K562 (cell line): ENCODE measurements around the gene COPG2. TPM values are rescaled to one million over a fixed set of nuclear protein-coding genes. Genes with fewer than 3 reads are reported as not detected.

Experiments used
- ATF3 ChIP-seq, 2 experiments: fragments of 450-650 bp in 1 of 2; sonication (generic) in 1 of 2; formaldehyde crosslinking in 1 of 2; IDR thresholded peaks in 1 of 2; conservative IDR thresholded peaks in 1 of 2; 2 replicates each; pipeline versions ENCODE4 v1.6.1 to v1.8.1; 2016 to 2023; ENCODE audit warnings: mild to moderate bottlenecking in 2 of 2, moderate library complexity in 2 of 2, inconsistent platforms in 1 of 2, missing genetic modification reagents in 1 of 2
- E2F6 ChIP-seq, 2 experiments: IDR thresholded peaks; 2 replicates each; pipeline ENCODE4 v1.6.1; 2011; ENCODE audit warnings: borderline replicate concordance in 1 of 2, control low read depth in 1 of 2, low read depth in 1 of 2, low read length in 1 of 2, mild to moderate bottlenecking in 1 of 2, mixed read lengths in 1 of 2, moderate library complexity in 1 of 2; ENCODE audit not compliant: insufficient read depth in 1 of 2, insufficient read length in 1 of 2, poor library complexity in 1 of 2, severe bottlenecking in 1 of 2; ENCODE audit errors: extremely low read depth in 1 of 2
- ELF1 ChIP-seq: fragments of 200-800 bp; sonication (Bioruptor generic); IDR thresholded peaks from 2 replicates; pipeline ENCODE4 v1.6.1; 2016; ENCODE audit warnings: missing genetic modification characterization, missing compliant biosample characterization
- MNT ChIP-seq, 2 experiments: fragments of 450-650 bp; conservative IDR thresholded peaks; 2 replicates each; pipeline ENCODE4 v1.6.1; 2017; ENCODE audit warnings: mild to moderate bottlenecking in 2 of 2, moderate library complexity in 2 of 2
- NBN ChIP-seq: fragments of 450-650 bp; IDR thresholded peaks from 2 replicates; pipeline ENCODE4 v1.6.1; 2016; ENCODE audit warnings: low read depth, mild to moderate bottlenecking
- SIRT6 ChIP-seq: IDR thresholded peaks from one replicate; pipeline ENCODE4 v1.6.1; 2012; ENCODE audit warnings: low read depth, mild to moderate bottlenecking, control low read depth, inconsistent platforms, low read length, moderate library complexity
- TFAP4 ChIP-seq: sonication (generic); formaldehyde crosslinking; IDR thresholded peaks from 2 replicates; pipeline ENCODE4 v1.8.0; 2022; ENCODE audit warnings: missing genetic modification reagents, mild to moderate bottlenecking, moderate library complexity, borderline replicate concordance
- polyA plus RNA-seq, 8 experiments: library from polyadenylated mRNA; depleted of rRNA in 4 of 8; stranded (reverse) in 5 of 8; unstranded in 3 of 8; fragments of >200 nt; fragmentation: Nextera tagmentation in 2 of 8; fragmentation: Illumina TruSeq in 1 of 8; extraction: Ambion mirVana in 2 of 8; extraction: Trizol in 1 of 8; gene quantifications; 2 replicates each; pipeline versions ENCODE4 v1.2.1 to v1.2.3, GENCODE V29; 2011 to 2014; ENCODE audit warnings: inconsistent platforms in 1 of 8, missing spikeins in 1 of 8
- total RNA-seq, 7 experiments: library from RNA; depleted of rRNA in 6 of 7; stranded (reverse); fragments of >200 nt in 6 of 7; fragmentation: Illumina TruSeq in 2 of 7; extraction: Trizol in 2 of 7; gene quantifications; 2 replicates each; pipeline versions ENCODE4 v1.2.1 to v1.2.3, GENCODE V29; 2011 to 2021; ENCODE audit warnings: low replicate concordance in 1 of 7

COPG2 gene
- total and polyA plus RNA-seq, 9 of the 15 experiments (the other 6 are each of a cell fraction or from before 2014, with no cell fraction given) = 6.6 to 104 (median 32.5) TPM

GRCh38 chr7:130632111-130632510 lies 36.4 kb downstream of the COPG2 start (continued):
- TF ChIP-seq MNT (conservative IDR thresholded peaks at IDR 0.05) = no peak
- TF ChIP-seq E2F6 (IDR thresholded peaks at IDR 0.05; ENCODE audit: borderline replicate concordance in 1 of 2, extremely low read depth in 1 of 2, insufficient read depth in 1 of 2, insufficient read length in 1 of 2, low read depth in 1 of 2, low read length in 1 of 2, poor library complexity in 1 of 2, severe bottlenecking in 1 of 2) = no peak
- 0 out of 2 replicates have a peak, but pooled peaks have one; percentile 15 for TF ChIP-seq ATF3 (IDR thresholded peaks at IDR 0.05)
- TF ChIP-seq ATF3 (CRISPR knock-in tag; conservative IDR thresholded peaks at IDR 0.05) = no peak
- no peak for TF ChIP-seq SIRT6
- TF ChIP-seq NBN = no peak
- TF ChIP-seq ELF1 = no peak
- TF ChIP-seq TFAP4 = no peak
